ENCODE data around the gene SCD.

Gene SCD

GRCh38 chr10:100340948-100341847 lies 5.8 kb upstream of the SCD start:
- DNase-seq = no peak

GRCh38 chr10:100341953-100342626 lies 4.9 kb upstream of the SCD start:
- DNase-seq = no peak

- peak; percentile 66 for DNase-seq
Observed at GRCh38 chr10:100342627-100342972, 4.4 kb upstream of the SCD start.

GRCh38 chr10:100344241-100344788 lies 2.7 kb upstream of the SCD start:
- DNase-seq = no peak

- DNase-seq = no peak
Observed at GRCh38 chr10:100345570-100346330, 1.3 kb upstream of the SCD start.

- peak; percentile 87 for DNase-seq
Observed at GRCh38 chr10:100346351-100346764, 675 bp upstream of the SCD start.

GRCh38 chr10:100347568-100348195 lies 649 bp downstream of the SCD start:
- no peak for DNase-seq

GRCh38 chr10:100348389-100348927 lies 1.4 kb downstream of the SCD start:
- no peak for DNase-seq

- no peak for DNase-seq
Observed at GRCh38 chr10:100349087-100349486, 2.1 kb downstream of the SCD start.

- no peak for DNase-seq
Observed at GRCh38 chr10:100349672-100350071, 2.6 kb downstream of the SCD start.

GRCh38 chr10:100350914-100351485 lies 4.0 kb downstream of the SCD start:
- DNase-seq = no peak

GRCh38 chr10:100353770-100354485 lies 6.9 kb downstream of the SCD start:
- DNase-seq = no peak

- no peak for DNase-seq
Observed at GRCh38 chr10:100355086-100355485, 8.1 kb downstream of the SCD start.

- no peak for DNase-seq
Observed at GRCh38 chr10:100356067-100357017, 9.3 kb downstream of the SCD start.

GRCh38 chr10:100357059-100357858 lies 10.2 kb downstream of the SCD start:
- DNase-seq = no peak

- DNase-seq = no peak
Observed at GRCh38 chr10:100359030-100359432, 12.0 kb downstream of the SCD start.

GRCh38 chr10:100359529-100360150 lies 12.6 kb downstream of the SCD start:
- DNase-seq = no peak

- DNase-seq = no peak
Observed at GRCh38 chr10:100360234-100360633, 13.2 kb downstream of the SCD start.
